Hypothalamus (tissue), 51 donors: ENCODE data around the gene MYO3B.
"Not testable (repeated sequence)": the region's sequence is repeated elsewhere in the genome, so short reads cannot be mapped to it uniquely, and the experiment has no call there.

Experiments used
- DNase-seq, 51 donors: peaks; one replicate each; lab custom pipeline; 2025; lab: John Stamatoyannopoulos, UW

The MYO3B gene

DNA sequence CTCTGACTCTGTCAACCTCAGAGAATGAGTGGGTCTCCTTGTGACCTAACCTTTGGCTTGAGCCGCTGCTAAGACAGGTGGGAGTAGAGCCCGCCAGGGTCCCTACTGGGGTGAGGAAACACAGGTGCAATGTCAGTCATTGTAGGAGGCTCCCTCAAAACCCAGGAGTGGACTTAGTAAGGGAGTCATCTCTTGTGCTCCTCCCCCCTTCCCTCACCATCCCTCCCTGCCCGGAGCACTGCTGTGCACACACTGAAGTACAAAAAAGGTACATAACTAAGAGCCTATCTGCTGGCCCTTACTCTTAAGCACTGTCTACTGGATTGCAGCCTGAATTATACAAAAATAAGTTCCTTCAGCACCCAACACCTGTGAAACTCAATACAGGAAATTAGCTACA lies 77.2 kb downstream of the MYO3B start:
- DNase-seq, result no peak

DNA sequence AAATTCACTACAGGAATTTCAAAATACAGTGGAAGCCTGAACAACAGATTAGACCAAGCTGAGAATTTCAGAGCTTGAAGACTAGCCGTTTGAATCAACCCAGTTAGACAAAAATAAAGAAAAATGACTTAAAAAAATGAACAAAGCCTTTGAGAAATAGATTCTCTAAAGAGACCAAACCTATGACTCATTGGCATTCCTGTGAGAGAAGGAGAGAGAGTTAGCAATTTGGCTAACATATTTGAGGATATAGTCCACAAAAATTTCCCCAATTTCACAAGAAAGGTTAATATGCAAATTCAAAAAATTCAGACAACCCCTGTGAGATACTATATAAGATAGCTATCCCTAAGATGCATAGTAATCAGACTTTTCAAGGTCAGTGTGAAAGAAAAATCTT lies 78.0 kb downstream of the MYO3B start:
- no peak for DNase-seq

DNA sequence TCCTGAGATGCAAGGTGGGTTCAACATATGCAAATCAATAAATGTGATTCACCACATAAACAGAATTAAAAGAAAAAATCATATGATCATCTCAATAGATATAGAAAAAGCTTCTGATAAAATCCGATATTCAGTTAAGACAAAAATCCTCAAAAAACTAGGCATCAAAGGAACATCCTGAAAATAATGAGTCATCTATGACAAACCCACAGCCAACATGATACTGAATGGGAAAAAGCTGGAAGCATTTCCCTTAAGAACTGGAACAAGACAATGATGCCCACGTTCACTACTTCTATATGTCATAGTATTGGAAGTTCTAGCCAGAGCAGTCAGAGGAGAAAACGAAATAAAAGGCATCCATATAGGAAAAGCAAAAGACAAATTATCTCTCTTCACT lies 80.4 kb downstream of the MYO3B start:
- no peak for DNase-seq

DNA sequence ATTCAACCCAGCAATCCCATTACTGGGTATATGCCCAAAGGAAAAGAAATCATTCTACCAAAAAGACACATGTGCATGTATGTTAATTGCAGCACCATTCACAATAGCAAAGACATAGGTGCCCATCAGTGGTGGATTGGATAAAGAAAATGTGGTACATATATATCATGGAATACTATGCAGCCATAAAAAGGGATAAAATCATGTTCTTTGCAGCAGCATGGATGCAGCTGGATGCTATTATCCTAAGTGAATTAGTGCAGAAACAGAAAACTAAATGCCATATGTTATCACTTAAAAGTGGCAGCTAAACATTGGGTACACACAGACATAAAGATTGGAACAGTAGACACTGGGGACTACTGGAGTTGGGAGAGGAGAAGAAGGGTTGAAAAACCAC lies 82.2 kb downstream of the MYO3B start:
- no peak for DNase-seq

DNA sequence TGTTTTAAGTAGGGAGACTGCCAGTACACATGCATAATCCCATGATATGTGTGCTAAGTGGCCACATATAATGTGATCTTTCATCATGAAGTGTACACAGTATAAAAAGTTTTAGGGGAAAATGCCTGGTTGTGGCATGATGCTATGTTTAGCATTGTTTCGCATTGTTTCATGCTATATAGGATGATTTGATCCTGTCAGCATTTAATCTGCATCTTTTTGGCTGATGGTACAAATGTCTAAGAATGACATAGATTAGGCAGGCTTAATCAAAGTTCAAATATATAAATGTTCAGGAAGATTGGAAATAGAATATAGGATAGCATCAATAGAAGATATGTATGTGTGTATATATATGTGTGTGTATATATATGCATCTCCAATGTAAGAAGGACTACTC lies 83.6 kb downstream of the MYO3B start:
- no peak for DNase-seq

DNA sequence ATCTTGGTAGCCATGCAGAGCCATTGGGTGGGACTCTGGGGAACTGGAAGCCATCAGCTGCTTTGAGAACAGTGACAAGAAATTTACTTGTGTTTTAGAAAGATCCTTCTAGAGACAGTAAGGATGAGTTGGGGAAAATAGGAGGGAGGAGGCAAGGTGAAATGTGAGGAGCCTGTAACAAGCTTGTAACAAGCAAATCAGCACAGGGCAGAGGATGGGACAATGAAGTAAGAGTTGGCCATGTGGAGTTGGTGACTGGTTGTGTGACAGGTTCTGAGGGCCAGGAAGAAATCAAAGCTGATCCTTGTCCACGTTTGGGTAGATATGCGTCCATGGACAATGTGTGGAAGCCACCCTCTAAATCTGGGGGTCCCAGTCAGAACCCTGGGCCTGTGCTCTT lies 84.4 kb downstream of the MYO3B start:
- DNase-seq, result no peak

DNA sequence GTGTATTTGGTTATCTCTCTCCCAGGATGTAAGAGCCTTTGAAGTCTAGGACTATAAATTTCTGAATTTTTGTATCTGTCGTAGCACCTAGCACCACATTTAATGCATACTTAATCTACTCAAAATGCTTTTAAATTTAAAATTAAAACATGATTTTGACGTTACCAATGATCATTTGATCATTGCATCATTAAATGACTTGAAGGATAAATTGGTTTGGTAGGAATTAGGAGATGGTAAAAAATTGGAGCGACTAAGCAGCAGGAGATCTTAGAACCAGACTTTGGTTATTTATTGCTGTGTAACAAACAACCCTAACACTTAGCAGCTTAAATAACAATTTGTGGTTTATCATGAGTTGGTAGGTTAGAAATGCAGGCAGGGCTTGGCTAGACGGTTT lies 84.9 kb downstream of the MYO3B start:
- DNase-seq, result no peak

DNA sequence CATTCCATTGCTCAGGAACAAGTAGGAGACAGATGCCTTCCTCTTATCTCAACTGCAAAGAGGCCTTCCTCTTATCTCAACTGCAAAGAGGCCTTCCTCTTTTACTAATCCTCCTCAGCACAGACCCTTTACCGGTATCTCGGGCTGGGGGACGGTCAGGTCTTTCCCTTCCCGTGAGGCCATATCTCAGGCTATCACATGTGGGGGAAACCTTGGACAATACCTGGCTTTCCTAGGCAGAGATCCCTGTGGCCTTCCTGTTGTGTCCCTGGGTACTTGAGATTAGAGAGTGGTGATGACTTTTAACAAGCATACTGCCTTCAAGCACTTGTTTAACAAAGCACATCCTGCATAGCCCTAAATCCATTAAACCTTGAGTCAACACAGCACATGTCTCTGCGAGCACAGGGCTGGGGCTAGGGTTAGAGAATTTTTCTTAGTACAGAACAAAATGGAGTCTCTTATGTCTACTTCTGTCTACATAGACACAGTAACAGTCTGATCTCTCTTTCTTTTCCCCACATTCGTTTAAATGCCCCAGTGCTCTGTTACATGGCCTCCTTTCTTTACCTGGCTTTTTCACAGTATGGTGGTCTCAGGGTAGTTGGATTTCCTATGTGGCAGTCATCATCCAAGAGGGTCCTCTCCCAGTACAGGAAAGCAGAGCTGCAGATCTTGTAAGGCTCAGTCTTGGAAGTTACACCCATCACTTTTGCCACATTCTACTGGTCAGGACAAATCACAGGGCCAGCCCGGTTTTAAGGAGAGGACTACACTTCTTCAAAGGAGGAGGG lies 86.0 kb downstream of the MYO3B start:
- DNase-seq, result not testable (repeated sequence)

DNA sequence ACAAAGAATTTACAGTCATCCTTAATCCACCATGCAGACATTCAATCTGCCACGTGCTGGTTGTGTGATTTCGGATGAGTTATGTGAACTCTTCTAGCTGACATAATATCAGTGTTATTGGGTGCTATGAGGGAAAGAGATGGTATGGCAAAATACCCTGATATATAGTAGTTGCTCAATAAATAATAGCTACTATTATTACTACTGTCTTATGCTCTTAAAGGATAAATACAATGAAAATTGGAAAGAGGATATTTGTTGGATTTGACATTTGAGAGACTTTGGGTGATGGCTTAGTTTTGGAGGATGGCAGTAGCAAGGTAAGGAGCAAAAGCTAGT lies 86.5 kb downstream of the MYO3B start:
- DNase-seq, result no peak

DNA sequence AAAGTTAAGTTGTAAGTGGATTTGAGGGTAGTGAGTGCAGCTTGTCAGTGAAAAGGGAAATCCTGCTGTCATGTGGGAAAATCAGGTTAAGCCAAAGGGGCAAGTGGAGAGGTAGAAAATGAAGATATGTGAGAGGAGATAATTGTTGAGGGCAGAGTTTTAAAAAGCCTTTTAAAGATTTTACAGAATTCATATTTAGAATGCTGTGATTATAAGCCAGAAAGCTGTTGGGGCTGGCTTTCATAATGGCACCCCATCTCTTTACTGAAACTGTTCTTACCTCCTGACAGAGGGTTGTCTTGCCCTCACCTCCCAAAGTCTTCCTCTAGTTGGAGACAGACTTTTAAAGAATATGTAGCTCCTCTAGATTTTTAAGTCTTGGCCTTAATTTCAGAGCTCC lies 86.9 kb downstream of the MYO3B start:
- no peak for DNase-seq

DNA sequence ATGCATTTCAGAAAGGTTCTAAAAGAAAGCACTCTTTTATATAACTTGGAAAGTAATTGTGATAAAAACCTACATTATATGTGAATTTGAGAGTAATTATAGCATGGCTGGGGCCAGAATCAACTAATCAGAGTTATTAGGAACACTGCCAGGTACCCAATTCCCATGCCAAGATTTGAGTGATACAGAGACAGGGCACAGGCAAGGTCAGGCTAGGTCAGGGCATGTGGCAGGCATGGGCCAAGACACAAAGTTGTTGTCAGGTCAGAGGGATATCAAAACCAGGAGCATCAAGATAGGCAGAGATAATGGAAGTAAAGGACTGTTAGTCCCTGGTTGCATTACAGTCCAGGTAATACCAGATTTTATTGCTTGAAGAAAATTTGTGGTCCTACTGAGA lies 87.4 kb downstream of the MYO3B start:
- DNase-seq, result no peak

DNA sequence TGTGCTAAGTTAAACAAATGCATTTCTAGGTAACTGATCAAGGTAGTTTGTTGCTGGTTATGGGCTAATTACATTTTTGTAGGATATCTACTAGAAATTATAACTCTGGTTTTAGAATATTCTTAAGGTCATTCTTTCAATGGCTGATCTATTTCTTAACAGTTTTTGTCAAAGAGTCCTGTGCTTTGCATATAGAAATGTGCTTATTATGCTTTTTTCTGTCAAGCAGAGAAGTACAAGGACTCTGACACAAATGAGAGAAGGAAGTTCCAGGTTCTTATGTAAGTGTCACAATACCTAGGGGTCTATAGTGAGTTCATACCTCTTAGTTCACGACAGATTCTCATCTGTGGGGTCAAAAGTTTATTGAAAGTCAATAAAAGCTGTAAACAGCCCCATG lies 88.4 kb downstream of the MYO3B start:
- DNase-seq, result no peak

DNA sequence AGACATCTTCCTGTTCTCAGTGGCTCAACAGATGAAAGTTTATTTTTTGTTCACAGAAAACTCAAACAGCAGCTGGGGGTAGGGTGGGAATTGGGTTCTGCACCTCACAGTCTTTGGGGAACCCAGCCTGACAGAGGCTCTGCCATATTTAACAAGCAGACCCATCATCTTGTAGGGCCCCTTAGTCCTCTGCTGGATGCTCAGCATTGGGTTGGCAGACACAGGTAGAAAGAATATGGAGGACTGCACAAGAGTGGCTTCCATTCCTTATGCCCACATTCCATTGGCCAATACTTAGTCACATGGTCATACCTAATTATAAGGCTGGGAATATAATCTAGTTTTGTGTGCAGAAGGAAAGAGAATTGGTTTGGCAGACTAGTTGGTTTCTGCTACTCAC lies 89.1 kb downstream of the MYO3B start:
- no peak for DNase-seq

DNA sequence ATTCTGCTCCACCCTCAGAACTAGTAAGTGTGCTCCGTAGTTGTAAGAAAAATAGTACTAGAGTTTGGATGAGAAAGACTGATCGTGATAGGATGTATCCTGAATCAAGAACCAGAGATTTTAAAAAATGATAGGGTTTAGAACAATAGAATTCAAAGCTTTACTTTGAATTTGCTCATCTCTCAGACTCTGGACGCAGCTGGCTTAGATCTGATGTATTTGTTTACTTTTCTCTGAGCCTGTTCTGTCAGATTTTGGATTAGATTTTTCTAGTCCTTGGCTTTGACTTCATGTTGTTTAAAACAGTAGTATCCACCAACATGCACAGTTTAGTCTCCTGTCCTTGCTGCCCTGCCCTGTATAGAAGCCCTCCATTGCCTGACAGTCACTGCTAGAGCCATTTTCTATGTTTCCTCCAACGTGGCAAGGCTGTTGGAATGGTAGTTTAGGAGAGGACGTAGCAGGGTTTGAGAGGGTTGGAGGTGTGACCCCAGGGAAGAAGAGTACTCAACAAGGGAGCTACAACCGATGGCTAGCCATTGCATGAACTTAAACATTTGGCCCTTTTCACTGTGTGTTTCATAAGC lies 92.4 kb downstream of the MYO3B start:
- DNase-seq, result no peak

DNA sequence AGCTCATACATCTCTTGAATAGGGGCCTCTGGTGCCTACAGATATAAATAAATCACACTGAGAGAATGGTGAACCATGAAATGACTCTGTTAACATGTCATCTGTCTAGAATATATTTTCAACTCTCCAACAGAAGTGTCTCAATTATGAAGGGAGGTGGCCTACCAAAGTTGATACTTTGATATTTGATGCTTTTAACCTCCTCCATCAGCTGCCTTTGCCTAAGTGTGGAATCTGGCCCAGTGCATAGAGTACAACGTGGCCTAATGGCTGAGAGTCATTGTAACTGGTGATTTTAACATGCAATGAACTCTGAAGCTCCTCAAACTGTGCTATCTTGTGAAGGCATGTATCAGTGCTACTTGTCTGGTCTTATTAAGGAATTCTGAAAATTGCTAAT lies 93.4 kb downstream of the MYO3B start:
- DNase-seq, result no peak

DNA sequence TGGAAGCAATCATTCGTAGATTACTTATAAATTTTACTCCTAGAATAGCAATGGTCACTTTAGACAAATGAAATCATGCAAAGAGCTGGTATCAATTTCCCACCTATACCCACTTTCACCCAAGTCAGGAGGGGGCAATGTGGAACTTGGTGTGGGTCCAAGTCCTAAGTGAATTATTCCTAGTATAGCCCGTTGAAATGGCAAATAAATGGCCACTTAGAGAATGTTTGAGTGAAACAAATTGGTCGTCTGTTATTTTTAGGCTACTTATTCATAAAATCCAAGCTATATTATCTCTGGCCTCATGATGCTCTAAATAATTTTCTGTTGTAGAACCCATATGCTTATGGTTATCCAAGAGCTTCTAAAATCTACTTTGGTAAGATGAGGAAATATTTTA lies 98.1 kb downstream of the MYO3B start:
- DNase-seq, result no peak

DNA sequence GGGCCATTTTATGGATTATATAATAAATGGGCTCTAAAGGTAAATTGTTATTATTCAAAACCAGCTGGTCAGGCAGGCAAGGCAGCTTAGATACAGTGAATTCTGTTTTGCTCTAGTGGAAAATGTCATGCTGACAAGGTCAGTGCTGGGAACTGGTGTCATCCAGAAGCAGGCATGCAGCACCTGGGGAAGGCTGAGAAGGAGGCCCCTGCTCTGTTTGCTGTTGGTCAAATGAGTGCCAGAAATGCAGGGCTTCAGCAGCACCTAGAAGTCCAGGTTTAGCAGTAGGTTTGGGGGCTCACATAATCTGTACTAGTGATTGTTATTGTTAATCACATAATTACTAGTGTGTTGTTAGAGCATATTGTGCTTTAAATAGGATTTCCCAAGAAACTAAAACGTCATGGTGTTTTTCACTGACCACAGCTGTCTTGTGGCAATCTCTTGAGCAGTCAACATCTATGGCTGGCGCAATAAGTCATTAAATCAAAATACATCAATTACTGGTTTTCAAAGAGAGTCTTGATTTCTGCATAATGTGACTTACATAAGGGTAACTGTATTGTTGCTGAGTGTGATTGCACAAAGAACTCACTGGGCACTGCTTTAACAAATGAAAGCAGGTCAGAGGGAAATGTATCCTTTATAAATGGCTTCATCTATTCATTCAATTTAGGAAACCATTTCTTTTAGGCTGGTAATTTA lies 99.1 kb downstream of the MYO3B start:
- DNase-seq, result peak in 2 of 51 donors; percentile 6 to 30

DNA sequence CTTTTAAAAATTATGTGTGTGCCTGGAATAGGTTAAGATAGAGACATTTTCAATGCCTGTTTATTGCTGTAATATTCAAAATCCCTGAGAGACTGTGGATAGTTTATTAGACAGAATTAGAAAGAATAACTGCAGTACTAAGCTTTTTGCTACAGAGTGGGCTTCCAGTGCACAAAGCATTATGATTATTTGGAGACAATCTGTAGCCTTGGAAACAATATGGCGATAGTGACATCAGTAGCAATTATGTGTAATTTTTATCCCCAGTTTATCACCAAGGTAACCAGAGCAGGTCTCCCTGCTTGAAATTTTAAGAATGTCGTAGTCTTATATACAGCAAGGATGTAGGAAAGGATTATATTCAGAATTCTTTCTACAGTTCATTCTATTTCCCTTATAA lies 100.0 kb downstream of the MYO3B start:
- DNase-seq, result peak in 1 of 51 donors; percentile 35

DNA sequence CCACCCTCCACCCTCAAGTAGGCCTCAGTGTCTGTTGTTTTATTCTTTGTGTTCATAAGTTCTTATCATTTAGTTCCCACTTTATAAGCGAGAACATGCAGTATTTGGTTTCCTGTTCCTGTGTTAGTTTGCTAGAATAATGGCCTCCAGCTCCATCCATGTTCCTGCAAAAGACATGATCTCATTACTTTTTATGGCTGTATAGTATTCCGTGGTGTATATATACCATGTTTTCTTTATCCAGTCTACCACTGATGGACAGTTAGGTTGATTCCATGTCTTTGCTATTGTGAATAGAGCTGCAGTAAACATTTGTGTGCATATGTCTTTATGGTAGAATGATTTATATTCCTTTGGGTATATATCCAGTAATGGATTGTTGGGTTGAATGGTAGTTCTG lies 101.7 kb downstream of the MYO3B start:
- not testable (repeated sequence) for DNase-seq

DNA sequence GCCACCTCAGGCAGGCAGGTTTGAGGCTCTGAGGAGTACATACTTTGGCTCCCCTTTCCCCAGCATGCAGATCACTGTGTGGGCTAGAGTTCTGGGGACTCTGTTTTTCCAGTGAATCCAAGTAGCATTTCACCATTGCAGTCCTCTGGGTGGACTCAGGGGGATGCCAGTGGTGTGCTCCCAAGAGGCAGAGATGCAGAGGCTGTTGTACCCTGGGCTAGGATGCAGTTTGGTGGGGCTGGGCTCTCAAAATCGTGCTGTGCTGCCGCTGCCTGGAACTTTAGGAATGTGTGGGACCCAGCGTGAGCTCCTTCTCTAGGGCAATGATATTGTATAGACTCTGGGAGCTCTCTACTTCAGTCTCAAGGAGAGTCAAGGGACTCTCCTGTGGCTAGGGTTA lies 104.9 kb downstream of the MYO3B start:
- peak in 1 of 51 donors; percentile 0 for DNase-seq

DNA sequence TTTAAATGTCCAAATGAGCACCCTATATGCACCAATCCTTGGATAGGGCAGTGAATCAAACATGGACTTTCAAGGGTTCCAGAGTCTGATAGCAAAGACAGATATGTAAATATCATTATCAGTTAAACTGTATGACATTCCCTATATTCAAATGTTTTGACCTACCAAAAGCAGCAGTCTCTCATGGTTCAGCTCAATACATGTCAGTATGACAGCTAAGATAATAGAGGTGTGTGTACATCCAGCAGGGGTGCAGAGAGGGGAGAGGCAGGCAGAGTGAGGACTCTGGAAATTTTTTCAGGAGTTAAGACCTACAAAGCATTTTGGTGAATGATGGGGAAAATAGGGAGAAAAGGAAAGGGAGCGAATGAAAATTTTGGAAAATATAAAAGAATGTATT lies 106.3 kb downstream of the MYO3B start:
- no peak for DNase-seq

DNA sequence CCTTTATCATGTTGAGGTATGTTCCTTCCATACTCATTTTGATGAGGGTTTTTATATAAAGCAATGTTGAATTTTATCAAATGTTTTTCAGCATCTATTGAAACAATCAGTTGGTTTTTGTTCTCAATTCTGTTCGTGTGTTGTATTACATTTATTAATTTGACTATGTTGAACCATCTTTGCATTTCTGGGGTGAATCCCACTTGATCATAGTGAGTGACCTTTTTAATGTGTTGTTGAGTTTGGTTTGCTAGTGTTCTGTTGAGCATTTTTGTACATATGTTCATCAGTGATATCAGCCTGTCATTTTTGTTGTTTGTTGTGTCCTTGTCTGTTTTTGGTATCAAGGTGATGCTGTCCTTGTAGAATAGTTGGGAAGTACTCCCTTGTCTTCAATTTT lies 110.9 kb downstream of the MYO3B start:
- no peak for DNase-seq
